HepG2 (cell line): ENCODE data around the gene YIPF2. TPM values are rescaled to one million over a fixed set of nuclear protein-coding genes. Genes with fewer than 3 reads are reported as not detected.

Experiments
- AGO2 ChIP-seq: fragments of 200-400 bp; formaldehyde crosslinking; optimal IDR thresholded peaks from 2 replicates; pipeline ENCODE3; 2017; ENCODE audit warnings: mild to moderate bottlenecking, low read depth, low read length, moderate library complexity
- CBX2 ChIP-seq, 2 experiments: fragments of 200-600 bp in 1 of 2; sonication (generic); formaldehyde crosslinking in 1 of 2; IDR thresholded peaks; 2 replicates each; pipeline versions ENCODE4 v1.7.0 to v1.8.1; 2018 to 2022; ENCODE audit warnings: low read depth in 2 of 2, low read length in 1 of 2, mild to moderate bottlenecking in 1 of 2, missing genetic modification reagents in 1 of 2
- DPF2 ChIP-seq: sonication (generic); formaldehyde crosslinking; IDR thresholded peaks from 2 replicates; pipeline ENCODE4 v1.4.0; 2020; ENCODE audit warnings: mild to moderate bottlenecking, low read depth, missing genetic modification reagents, borderline replicate concordance
- ERF ChIP-seq: IDR thresholded peaks from 2 replicates; pipeline ENCODE4 v1.6.1; 2018; ENCODE audit warnings: missing biosample characterization, missing genetic modification reagents
- FUBP1 ChIP-seq: sonication (generic); formaldehyde crosslinking; IDR thresholded peaks from 2 replicates; pipeline ENCODE4 v1.5.1; 2020; ENCODE audit warnings: missing genetic modification reagents, mild to moderate bottlenecking, borderline replicate concordance
- GFI1 ChIP-seq: sonication (generic); formaldehyde crosslinking; IDR thresholded peaks from 2 replicates; pipeline ENCODE4 v1.5.0; 2020; ENCODE audit warnings: missing genetic modification reagents, mild to moderate bottlenecking, borderline replicate concordance
- HBP1 ChIP-seq: IDR thresholded peaks from 2 replicates; pipeline ENCODE4 v1.6.1; 2016; ENCODE audit warnings: low read depth, control low read depth
- HINFP ChIP-seq: sonication (generic); formaldehyde crosslinking; IDR thresholded peaks from 2 replicates; pipeline ENCODE4 v1.4.0; 2020; ENCODE audit warnings: low read depth, mild to moderate bottlenecking, missing genetic modification reagents
- HMGA1 ChIP-seq: sonication (generic); formaldehyde crosslinking; conservative IDR thresholded peaks from 2 replicates; pipeline ENCODE4 v1.4.0; 2020; ENCODE audit warnings: missing genetic modification reagents
- KLF15 ChIP-seq: sonication (generic); formaldehyde crosslinking; IDR thresholded peaks from 2 replicates; pipeline ENCODE4 v1.8.1; 2023; ENCODE audit warnings: borderline replicate concordance, mild to moderate bottlenecking, inconsistent platforms, missing genetic modification reagents, mixed read lengths
- MED8 ChIP-seq: sonication (generic); formaldehyde crosslinking; IDR thresholded peaks from 2 replicates; pipeline ENCODE4 v1.8.1; 2023; ENCODE audit warnings: mild to moderate bottlenecking, missing genetic modification reagents; ENCODE audit not compliant: insufficient replicate concordance
- TOPORS ChIP-seq: sonication (generic); formaldehyde crosslinking; IDR thresholded peaks from 2 replicates; pipeline ENCODE4 v1.8.0; 2023; ENCODE audit warnings: mild to moderate bottlenecking, missing genetic modification reagents
- ZBTB20 ChIP-seq: sonication (generic); formaldehyde crosslinking; IDR thresholded peaks from 2 replicates; pipeline ENCODE4 v1.8.1; 2023; ENCODE audit warnings: missing genetic modification reagents, low read depth, mild to moderate bottlenecking, borderline replicate concordance
- ZBTB33 ChIP-seq: sonication (generic); formaldehyde crosslinking; IDR thresholded peaks from 2 replicates; pipeline ENCODE4 v1.4.0; 2020; ENCODE audit warnings: missing genetic modification reagents
- ZNF777 ChIP-seq: sonication (generic); formaldehyde crosslinking; IDR thresholded peaks from 2 replicates; pipeline ENCODE4 v1.4.0; 2020; ENCODE audit warnings: missing genetic modification reagents
- ZNF891 ChIP-seq: sonication (generic); formaldehyde crosslinking; IDR thresholded peaks from 2 replicates; pipeline ENCODE4 v1.5.0; 2020; ENCODE audit warnings: mild to moderate bottlenecking, missing genetic modification reagents
- polyA plus RNA-seq, 8 experiments: library from polyadenylated mRNA; depleted of rRNA in 3 of 8; stranded (reverse) in 7 of 8; unstranded in 1 of 8; fragments of >200 nt; fragmentation: Illumina TruSeq in 4 of 8; extraction: Trizol in 4 of 8; gene quantifications; 2 replicates each; pipeline versions ENCODE4 v1.2.1 to v1.2.3, GENCODE V29; 2011 to 2016; ENCODE audit warnings: low read depth in 4 of 8, missing spikeins in 1 of 8, mixed read lengths in 1 of 8; ENCODE audit not compliant: insufficient read depth in 1 of 8
- total RNA-seq, 5 experiments: library from RNA; depleted of rRNA; stranded (reverse); fragments of >200 nt; fragmentation: Illumina TruSeq; extraction: Trizol; gene quantifications; 2 replicates each; pipeline ENCODE4 v1.2.3, GENCODE V29; 2016; ENCODE audit warnings: low read depth in 1 of 5
- TF ChIP-seq, protein P1 (sequence below): sonication (generic); formaldehyde crosslinking; IDR thresholded peaks from 2 replicates; pipeline ENCODE4 v1.8.1; 2023; ENCODE audit warnings: mild to moderate bottlenecking, missing genetic modification reagents

The YIPF2 gene
- total and polyA plus RNA-seq, 2 of the 13 experiments (the other 11 are each of a cell fraction or from before 2014, with no cell fraction given), result 37.3 to 53.2 TPM

DNA sequence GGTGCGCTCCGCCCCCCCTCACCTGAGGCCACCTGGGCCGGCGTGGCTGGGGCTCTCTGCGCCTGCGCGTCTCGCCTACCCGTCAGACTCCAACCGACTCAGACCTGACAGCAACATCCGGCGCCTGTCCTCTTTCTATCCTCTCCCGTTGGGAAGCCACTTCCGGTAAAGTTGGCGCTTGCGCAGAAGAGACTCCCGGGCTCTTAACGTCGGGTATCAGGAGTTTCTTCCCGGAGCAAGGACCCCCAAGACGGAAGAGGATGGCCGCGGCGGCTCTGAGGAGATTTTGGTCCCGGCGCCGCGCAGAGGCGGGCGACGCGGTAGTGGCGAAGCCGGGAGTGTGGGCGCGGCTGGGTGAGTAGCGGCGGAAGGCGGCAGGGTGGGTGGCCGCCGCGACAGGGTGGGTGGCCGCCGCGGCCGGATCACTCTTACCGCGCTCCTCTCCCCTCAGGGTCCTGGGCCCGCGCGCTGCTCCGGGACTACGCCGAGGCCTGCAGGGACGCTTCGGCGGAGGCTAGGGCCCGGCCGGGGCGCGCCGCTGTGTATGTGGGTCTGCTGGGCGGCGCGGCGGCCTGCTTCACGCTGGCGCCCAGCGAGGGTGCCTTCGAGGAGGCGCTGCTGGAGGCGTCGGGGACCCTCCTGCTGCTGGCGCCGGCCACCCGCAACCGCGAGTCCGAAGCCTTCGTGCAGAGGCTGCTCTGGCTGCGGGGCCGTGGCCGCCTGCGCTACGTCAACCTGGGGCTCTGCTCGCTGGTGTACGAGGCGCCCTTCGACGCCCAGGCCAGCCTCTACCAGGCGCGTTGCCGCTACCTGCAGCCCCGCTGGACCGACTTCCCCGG is at the start of gene YIPF2, which contains the start of gene TIMM29 (continued):
- TF ChIP-seq AGO2, result peak; percentile 44
- TF ChIP-seq ZBTB33 (CRISPR knock-in tag), result no peak
- no peak for TF ChIP-seq CBX2 (IDR thresholded peaks at IDR 0.05; ENCODE audit: low read depth, low read length)
- TF ChIP-seq CBX2 (CRISPR knock-in tag; IDR thresholded peaks at IDR 0.05; ENCODE audit: low read depth), result no peak
- TF ChIP-seq ERF (CRISPR knock-in tag), result peak; percentile 79
- no peak for TF ChIP-seq ZNF891 (CRISPR knock-in tag)
- peak; percentile 43; the same call in 1 of the 2 replicates for TF ChIP-seq ZBTB20 (CRISPR knock-in tag)
- peak; percentile 33; the same call in 1 of the 2 replicates for TF ChIP-seq TOPORS (CRISPR knock-in tag)
- peak; percentile 29; the same call in 1 of the 2 replicates for TF ChIP-seq HINFP (CRISPR knock-in tag)
- no peak for TF ChIP-seq HMGA1
- no peak; the same call in 1 of the 2 replicates for TF ChIP-seq GFI1 (CRISPR knock-in tag)
- 0 out of 2 replicates have a peak, but pooled peaks have one; percentile 18 for TF ChIP-seq KLF15 (CRISPR knock-in tag)
- TF ChIP-seq FUBP1 (CRISPR knock-in tag), result no peak
- TF ChIP-seq HBP1 (CRISPR knock-in tag), result peak; percentile 89; the same call in 1 of the 2 replicates
- no peak for TF ChIP-seq DPF2
- TF ChIP-seq, protein P1, sequence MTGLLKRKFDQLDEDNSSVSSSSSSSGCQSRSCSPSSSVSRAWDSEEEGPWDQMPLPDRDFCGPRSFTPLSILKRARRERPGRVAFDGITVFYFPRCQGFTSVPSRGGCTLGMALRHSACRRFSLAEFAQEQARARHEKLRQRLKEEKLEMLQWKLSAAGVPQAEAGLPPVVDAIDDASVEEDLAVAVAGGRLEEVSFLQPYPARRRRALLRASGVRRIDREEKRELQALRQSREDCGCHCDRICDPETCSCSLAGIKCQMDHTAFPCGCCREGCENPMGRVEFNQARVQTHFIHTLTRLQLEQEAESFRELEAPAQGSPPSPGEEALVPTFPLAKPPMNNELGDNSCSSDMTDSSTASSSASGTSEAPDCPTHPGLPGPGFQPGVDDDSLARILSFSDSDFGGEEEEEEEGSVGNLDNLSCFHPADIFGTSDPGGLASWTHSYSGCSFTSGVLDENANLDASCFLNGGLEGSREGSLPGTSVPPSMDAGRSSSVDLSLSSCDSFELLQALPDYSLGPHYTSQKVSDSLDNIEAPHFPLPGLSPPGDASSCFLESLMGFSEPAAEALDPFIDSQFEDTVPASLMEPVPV (CRISPR knock-in tag), result 0 out of 2 replicates have a peak, but pooled peaks have one; percentile 16
- peak; percentile 90 for TF ChIP-seq ZNF777 (CRISPR knock-in tag)
- peak; percentile 83 for TF ChIP-seq MED8 (CRISPR knock-in tag)
